Parathyroid adenoma (tissue), 2 donors: ENCODE measurements around the gene TOMT.
A peak's percentile ranks its signal among the peaks of the same experiment; 100 is the strongest.

Source experiments
- H2AFZ ChIP-seq: fragments of 300-600 bp; sonication (generic); one replicate; pipeline ENCODE4 v1.7.0; 2017; ENCODE audit warnings: antibody characterized with exemption, mild to moderate bottlenecking
- H3K27ac ChIP-seq: fragments of 300-600 bp; sonication (generic); one replicate; pipeline ENCODE4 v1.7.0; 2017
- H3K27me3 ChIP-seq: fragments of 300-600 bp; sonication (generic); one replicate; pipeline ENCODE4 v1.7.0; 2017; ENCODE audit warnings: low read length; ENCODE audit not compliant: control insufficient read depth, insufficient read depth
- H3K36me3 ChIP-seq: fragments of 300-600 bp; sonication (generic); one replicate; pipeline ENCODE4 v1.7.0; 2017; ENCODE audit warnings: low read length; ENCODE audit not compliant: control insufficient read depth, insufficient read depth
- H3K4me1 ChIP-seq: fragments of 300-600 bp; sonication (generic); one replicate; pipeline ENCODE4 v1.7.0; 2017; ENCODE audit warnings: control low read depth
- H3K4me2 ChIP-seq: fragments of 300-600 bp; sonication (generic); one replicate; pipeline ENCODE4 v1.7.0; 2017; ENCODE audit warnings: low read length
- H3K4me3 ChIP-seq: fragments of 300-600 bp; sonication (generic); one replicate; pipeline ENCODE4 v1.7.0; 2017; ENCODE audit warnings: low read depth, low read length
- H3K79me2 ChIP-seq: fragments of 300-600 bp; sonication (generic); one replicate; pipeline ENCODE4 v1.7.0; 2017; ENCODE audit warnings: control low read depth
- H3K9ac ChIP-seq: fragments of 300-600 bp; sonication (generic); one replicate; pipeline ENCODE4 v1.7.0; 2017; ENCODE audit warnings: mild to moderate bottlenecking
- H3K9me3 ChIP-seq: fragments of 300-600 bp; sonication (generic); one replicate; pipeline ENCODE4 v1.7.0; 2017; ENCODE audit warnings: low read length; ENCODE audit not compliant: control insufficient read depth
- CTCF ChIP-seq: fragments of 300-600 bp; sonication (generic); IDR thresholded peaks from one replicate; pipeline ENCODE4 v1.7.0; 2017; ENCODE audit warnings: antibody characterized with exemption, mild to moderate bottlenecking
- donor health status: primary hyperparathyroidism.

Gene TOMT

GRCh38 chr11:72075109-72075508 lies 30.6 kb upstream of the TOMT start:
- no peak overlapping the region for H3K4me2 ChIP-seq
- H3K27me3 ChIP-seq: no peaks in the 10 kb centered on the region
- peaks cover 5% of the 10 kb centered on the region for H3K79me2 ChIP-seq
- no peak overlapping the region for H3K9ac ChIP-seq
- no peaks in the 10 kb centered on the region for H3K36me3 ChIP-seq
- TF ChIP-seq CTCF: no peak
- peaks cover 7% of the 10 kb centered on the region for H3K4me1 ChIP-seq
- no peak overlapping the region for H3K27ac ChIP-seq
- H3K4me3 ChIP-seq: no peak overlapping the region
- no peak overlapping the region for H2AFZ ChIP-seq
- no peaks in the 10 kb centered on the region for H3K9me3 ChIP-seq

GRCh38 chr11:72075756-72076155 lies 30.0 kb upstream of the TOMT start:
- peaks cover 3% of the 10 kb centered on the region for H3K4me1 ChIP-seq
- H3K9ac ChIP-seq: no peak overlapping the region
- H3K9me3 ChIP-seq: no peaks in the 10 kb centered on the region
- no peak overlapping the region for H2AFZ ChIP-seq
- H3K27ac ChIP-seq: no peak overlapping the region
- H3K27me3 ChIP-seq: no peaks in the 10 kb centered on the region
- TF ChIP-seq CTCF: no peak
- H3K4me3 ChIP-seq: no peak overlapping the region
- H3K79me2 ChIP-seq: peaks cover 4% of the 10 kb centered on the region
- no peaks in the 10 kb centered on the region for H3K36me3 ChIP-seq
- no peak overlapping the region for H3K4me2 ChIP-seq

- Histone ChIP-seq H3K9me3 (no peaks in the 10 kb centered on the region), H3K4me1 (peaks cover 4% of the 10 kb centered on the region), H2AFZ (no peak overlapping the region), H3K4me3 (no peak overlapping the region), H3K36me3 (no peaks in the 10 kb centered on the region), H3K27ac (no peak overlapping the region), H3K27me3 (no peaks in the 10 kb centered on the region), H3K9ac (no peak overlapping the region), H3K4me2 (no peak overlapping the region), H3K79me2 (peaks cover 4% of the 10 kb centered on the region)
- TF ChIP-seq CTCF: no peak
These were observed 27.2 kb upstream of the TOMT start for GRCh38 chr11:72078477-72078876.

GRCh38 chr11:72079819-72080325 lies 25.9 kb upstream of the TOMT start:
- peak overlapping the region; percentile 64 for H3K4me3 ChIP-seq
- peak overlapping the region; percentile 82 for H2AFZ ChIP-seq
- peak overlapping the region; percentile 89 for H3K4me2 ChIP-seq
- no peaks in the 10 kb centered on the region for H3K36me3 ChIP-seq
- peak overlapping the region; percentile 93 for H3K27ac ChIP-seq
- H3K9ac ChIP-seq: peak overlapping the region; percentile 37
- H3K4me1 ChIP-seq: peaks cover 4% of the 10 kb centered on the region
- H3K27me3 ChIP-seq: no peaks in the 10 kb centered on the region
- TF ChIP-seq CTCF: no peak
- peaks cover 4% of the 10 kb centered on the region for H3K79me2 ChIP-seq
- H3K9me3 ChIP-seq: no peaks in the 10 kb centered on the region
